Tibial artery (tissue), 4 donors: ENCODE data around the gene ZSCAN5C.

Experiments used
- DNase-seq, 2 donors: peaks; one replicate each; pipeline ENCODE4 v3.0.0-alpha.2; 2019
- H3K27ac ChIP-seq, 2 donors: fragments of 200-600 bp; sonication (generic) in 1 of 2; 1 replicate in 1 of 2; 2 replicates in 1 of 2; pipeline ENCODE4 v1.5.1; 2018 to 2019; ENCODE audit warnings: mild to moderate bottlenecking in 1 of 2
- H3K27me3 ChIP-seq, 2 donors: fragments of 200-600 bp; sonication (generic) in 1 of 2; one replicate each; pipeline versions ENCODE4 v1.5.1 to v1.6.0; 2016 to 2019
- H3K36me3 ChIP-seq, 3 donors: fragments of 200-600 bp; sonication (generic) in 2 of 3; one replicate each; pipeline ENCODE4 v1.5.1; 2016 to 2019; ENCODE audit warnings: mild to moderate bottlenecking in 2 of 3
- H3K4me1 ChIP-seq, 4 donors: fragments of 200-600 bp; sonication (generic) in 2 of 4; 1 replicate in 3 of 4; 2 replicates in 1 of 4; pipeline ENCODE4 v1.5.1; 2016 to 2019
- H3K4me3 ChIP-seq, 2 donors: fragments of 200-600 bp; sonication (generic) in 1 of 2; 1 replicate in 1 of 2; 2 replicates in 1 of 2; pipeline ENCODE4 v1.5.1; 2018 to 2019; ENCODE audit warnings: mild to moderate bottlenecking in 2 of 2
- H3K9me3 ChIP-seq, 3 donors: fragments of 200-600 bp; sonication (generic) in 1 of 3; one replicate each; pipeline ENCODE4 v1.5.1; 2016 to 2019
- CTCF ChIP-seq, 2 experiments: fragments of 200-600 bp in 1 of 2; fragments of 450-650 bp in 1 of 2; IDR thresholded peaks; one replicate each; pipeline ENCODE4 v1.5.1; 2017 to 2019; ENCODE audit warnings: antibody characterized with exemption in 2 of 2, mild to moderate bottlenecking in 1 of 2, moderate library complexity in 1 of 2
- intact Hi-C: fragments of 100-400 bp; cut with DNase I; formaldehyde crosslinking; loops from one replicate; pipeline ENCODE4 v1.15.0; 2023; ENCODE audit warnings: low total_unique reads

The ZSCAN5C gene

GRCh38 chr19:56176881-56177280 is 25.2 kb upstream of the ZSCAN5C start:
- no peak overlapping the region for H3K27ac ChIP-seq
- no peak for TF ChIP-seq CTCF (IDR thresholded peaks at IDR 0.05)
- no peaks in the 10 kb centered on the region for H3K9me3 ChIP-seq
- DNase-seq: no peak
- H3K27me3 ChIP-seq: peaks cover 0 to 31% of the 10 kb centered on the region in 2 donors
- H3K36me3 ChIP-seq: no peaks in the 10 kb centered on the region
- no peaks in the 10 kb centered on the region for H3K4me1 ChIP-seq
- H3K4me3 ChIP-seq: no peak overlapping the region
- intact Hi-C loops: no loop called here

- intact Hi-C loops: no loop called here
- no peak for TF ChIP-seq CTCF (IDR thresholded peaks at IDR 0.05)
- DNase-seq: no peak
- Histone ChIP-seq H3K9me3 (no peaks in the 10 kb centered on the region), H3K4me3 (no peak overlapping the region), H3K36me3 (no peaks in the 10 kb centered on the region), H3K27me3 (peaks cover 0 to 31% of the 10 kb centered on the region in 2 donors), H3K27ac (no peak overlapping the region), H3K4me1 (no peaks in the 10 kb centered on the region)
Observed at GRCh38 chr19:56177564-56178243, 24.4 kb upstream of the ZSCAN5C start.

GRCh38 chr19:56189785-56190184 is 12.3 kb upstream of the ZSCAN5C start:
- no peaks in the 10 kb centered on the region for H3K36me3 ChIP-seq
- H3K27me3 ChIP-seq: no peaks in the 10 kb centered on the region
- intact Hi-C loops: no loop called here
- H3K27ac ChIP-seq: no peak overlapping the region
- no peak overlapping the region for H3K4me3 ChIP-seq
- H3K9me3 ChIP-seq: no peaks in the 10 kb centered on the region
- no peak for TF ChIP-seq CTCF (IDR thresholded peaks at IDR 0.05)
- DNase-seq: no peak
- H3K4me1 ChIP-seq: no peaks in the 10 kb centered on the region

GRCh38 chr19:56191115-56191514 is 11.0 kb upstream of the ZSCAN5C start:
- H3K27me3 ChIP-seq: no peaks in the 10 kb centered on the region
- no peak overlapping the region for H3K27ac ChIP-seq
- intact Hi-C loops: no loop called here
- H3K9me3 ChIP-seq: no peaks in the 10 kb centered on the region
- no peak for TF ChIP-seq CTCF (IDR thresholded peaks at IDR 0.05)
- DNase-seq: no peak
- H3K36me3 ChIP-seq: no peaks in the 10 kb centered on the region
- H3K4me3 ChIP-seq: no peak overlapping the region
- no peaks in the 10 kb centered on the region for H3K4me1 ChIP-seq

GRCh38 chr19:56191711-56192110 is 10.4 kb upstream of the ZSCAN5C start:
- Histone ChIP-seq H3K4me1 (no peaks in the 10 kb centered on the region), H3K27me3 (no peaks in the 10 kb centered on the region), H3K27ac (no peak overlapping the region), H3K4me3 (no peak overlapping the region), H3K36me3 (no peaks in the 10 kb centered on the region), H3K9me3 (no peaks in the 10 kb centered on the region)
- no peak for DNase-seq
- intact Hi-C loops: no loop called here
- no peak for TF ChIP-seq CTCF (IDR thresholded peaks at IDR 0.05)
